Naive thymus-derived CD4-positive, alpha-beta T cell (primary cell): ENCODE results near the gene SLC25A45. TPM values are rescaled to one million over a fixed set of nuclear protein-coding genes. Genes with fewer than 3 reads are reported as not detected.

Source experiments
- ATAC-seq: fragments of 150-1000 bp; cut with Tn5 transposase; 2 replicates; pipeline ENCODE4 v1.10.0; 2021; ENCODE audit warnings: mild to moderate bottlenecking, moderate library complexity
- CTCF ChIA-PET: fragments of 350-600 bp; sonication (Branson Sonifier 250); formaldehyde crosslinking; loops from one replicate; lab custom pipeline; 2021; ENCODE audit warnings: antibody characterized with exemption; lab: Charles Lee
- POLR2A ChIA-PET: fragments of 350-600 bp; sonication (Branson Sonifier 250); formaldehyde crosslinking; loops from one replicate; lab custom pipeline; 2021; ENCODE audit warnings: antibody characterized with exemption, inconsistent platforms; lab: Charles Lee
- DNase-seq, 9 donors: peaks; one replicate each; pipeline versions ENCODE4 v3.0.0 to v3.0.0-alpha.2; 2020 to 2022; ENCODE audit warnings: mixed read lengths in 1 of 9
- H3K27ac ChIP-seq: one replicate; pipeline ENCODE4 v1.7.0; 2013; ENCODE audit warnings: mild to moderate bottlenecking, low read depth, low read length, moderate library complexity
- H3K27me3 ChIP-seq, 2 donors: one replicate each; pipeline ENCODE4 v1.7.0; 2013; ENCODE audit warnings: low read length in 2 of 2, mild to moderate bottlenecking in 2 of 2, moderate library complexity in 2 of 2; ENCODE audit not compliant: control insufficient read depth in 2 of 2, insufficient read depth in 2 of 2
- H3K36me3 ChIP-seq, 3 experiments: 1 replicate in 2 of 3; 2 replicates in 1 of 3; pipeline ENCODE4 v1.7.0; 2013; ENCODE audit warnings: low read length in 3 of 3, mild to moderate bottlenecking in 3 of 3, moderate library complexity in 1 of 3; ENCODE audit not compliant: insufficient read depth in 3 of 3, control insufficient read depth in 2 of 3
- H3K4me1 ChIP-seq, 2 donors: one replicate each; pipeline ENCODE4 v1.7.0; 2013; ENCODE audit warnings: low read length in 2 of 2, mild to moderate bottlenecking in 2 of 2, moderate library complexity in 1 of 2; ENCODE audit not compliant: control insufficient read depth in 2 of 2, insufficient read depth in 2 of 2
- H3K4me3 ChIP-seq: 2 replicates; pipeline ENCODE4 v1.7.0; 2013; ENCODE audit warnings: mild to moderate bottlenecking, low read length
- H3K9me3 ChIP-seq, 3 experiments: 1 replicate in 2 of 3; 2 replicates in 1 of 3; pipeline ENCODE4 v1.7.0; 2013; ENCODE audit warnings: low read length in 3 of 3; ENCODE audit not compliant: control insufficient read depth in 2 of 3
- H3K27ac Mint-ChIP-seq, 9 donors: one replicate each; pipeline ENCODE4 v1.8.0; 2020 to 2022; ENCODE audit warnings: mixed read lengths in 9 of 9, mild to moderate bottlenecking in 8 of 9, moderate library complexity in 5 of 9, inconsistent platforms in 2 of 9
- H3K27me3 Mint-ChIP-seq, 5 donors: one replicate each; pipeline ENCODE4 v1.8.0; 2021 to 2022; ENCODE audit warnings: mixed read lengths in 5 of 5, mild to moderate bottlenecking in 1 of 5
- H3K36me3 Mint-ChIP-seq, 5 donors: one replicate each; pipeline ENCODE4 v1.8.0; 2020 to 2022; ENCODE audit warnings: mixed read lengths in 5 of 5, mild to moderate bottlenecking in 3 of 5, inconsistent platforms in 1 of 5
- H3K4me1 Mint-ChIP-seq, 7 donors: one replicate each; pipeline ENCODE4 v1.8.0; 2020 to 2022; ENCODE audit warnings: mixed read lengths in 7 of 7, mild to moderate bottlenecking in 3 of 7, inconsistent platforms in 1 of 7
- H3K4me3 Mint-ChIP-seq, 10 donors: one replicate each; pipeline ENCODE4 v1.8.0; 2020 to 2022; ENCODE audit warnings: mild to moderate bottlenecking in 10 of 10, mixed read lengths in 10 of 10, moderate library complexity in 6 of 10, inconsistent platforms in 2 of 10
- H3K9me3 Mint-ChIP-seq, 11 donors: one replicate each; pipeline ENCODE4 v1.8.0; 2020 to 2022; ENCODE audit warnings: mixed read lengths in 11 of 11, mild to moderate bottlenecking in 4 of 11, inconsistent platforms in 1 of 11, moderate library complexity in 1 of 11
- intact Hi-C, 2 donors: fragments of 100-400 bp; cut with micrococcal nuclease; formaldehyde crosslinking; loops; one replicate each; pipeline ENCODE4 v1.15.1; 2023
- polyA plus RNA-seq, 2 donors: library from polyadenylated mRNA; unstranded; fragments of 300-500 nt; fragmentation: Illumina TruSeq; gene quantifications; one replicate each; pipeline ENCODE4 v1.2.3, GENCODE V29; 2021
- total RNA-seq, 6 experiments: library from RNA in 5 of 6; stranded (reverse) in 5 of 6; gene quantifications; 1 replicate in 5 of 6; 2 replicates in 1 of 6; pipeline ENCODE4 v1.2.3 and lab custom pipeline; 2021 to 2026

The SLC25A45 gene
- total and polyA plus RNA-seq, 7 experiments from 2014 or later, result 12.3 to 90.6 (median 24.8) TPM

DNA sequence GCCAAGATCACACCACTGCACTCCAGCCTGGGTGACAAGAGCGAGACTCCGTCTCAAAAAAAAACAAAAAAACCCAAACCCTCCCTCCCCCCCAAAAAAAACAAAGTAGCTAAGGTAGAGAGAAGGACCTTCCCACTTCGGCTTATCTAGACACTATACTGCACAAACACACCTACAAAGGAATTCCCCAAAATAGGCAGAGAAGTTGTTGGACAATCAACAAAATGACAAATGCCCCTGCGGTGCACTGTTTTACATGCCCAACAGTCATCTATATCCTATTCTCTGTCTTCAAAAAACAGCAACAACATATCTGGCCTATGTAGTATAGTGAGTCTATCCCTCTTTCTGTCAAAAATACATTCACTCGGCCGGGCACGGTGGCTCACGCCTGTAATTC is 55.4 kb downstream of the SLC25A45 start:
- no peaks in the 10 kb centered on the region for H3K9me3 Mint-ChIP-seq
- H3K4me3 Mint-ChIP-seq, result no peak overlapping the region
- Histone ChIP-seq H3K9me3 (no peaks in the 10 kb centered on the region), H3K36me3 (no peaks in the 10 kb centered on the region), H3K27ac (no peak overlapping the region), H3K4me3 (no peak overlapping the region), H3K4me1 (peaks cover 0 to 6% of the 10 kb centered on the region in 2 donors), H3K27me3 (no peaks in the 10 kb centered on the region)
- DNase-seq (no peak), ATAC-seq (no peak)
- H3K36me3 Mint-ChIP-seq, result no peaks in the 10 kb centered on the region
- intact Hi-C loops, result no loop called here
- POLR2A ChIA-PET, result interaction anchor here (1.2 kb wide), 1 partner anchor 11 kb away, joined by 4 read pairs; no protein-coding TSS in a partner anchor
- peaks cover 0 to 10% (median 7%) of the 10 kb centered on the region in 7 donors for H3K4me1 Mint-ChIP-seq
- H3K27ac Mint-ChIP-seq, result no peak overlapping the region
- peaks cover 0 to 5% (median 2%) of the 10 kb centered on the region in 5 donors for H3K27me3 Mint-ChIP-seq
- CTCF ChIA-PET, result interaction anchor here (1.2 to 6.4 kb wide), 2 partner anchors 11 to 101 kb away, joined by 3 to 44 read pairs; partner anchors contain the start of gene CDC42EP2

DNA sequence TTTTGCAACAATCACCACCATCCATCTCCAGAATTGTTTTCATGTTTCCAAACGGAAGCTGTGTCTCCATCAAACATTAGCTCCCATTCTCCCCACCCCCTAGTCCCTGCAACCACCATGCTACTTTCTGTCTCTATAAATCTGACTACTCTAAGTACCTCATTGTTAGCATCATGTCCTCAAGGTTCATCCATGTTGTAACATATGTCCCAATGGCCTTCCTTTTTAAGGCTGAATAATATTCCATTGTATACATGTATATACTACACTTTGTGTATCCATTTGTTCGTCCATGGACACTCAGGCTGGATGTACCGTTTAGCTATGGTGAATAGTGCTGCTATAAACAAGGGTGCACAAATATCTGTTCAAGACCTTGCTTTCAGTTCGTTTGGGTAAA is 57.0 kb downstream of the SLC25A45 start:
- no peak overlapping the region for H3K27ac ChIP-seq
- ChIA-PET POLR2A (interaction anchor here (1.0 to 1.2 kb wide), 2 partner anchors 8 to 64 kb away, joined by 3 read pairs; partner anchors contain the start of genes DPF2 and POLA2), CTCF (interaction anchor here (0.6 to 6.4 kb wide), 3 partner anchors 10 to 150 kb away, joined by 3 to 44 read pairs (median 6); partner anchors contain the start of gene CDC42EP2)
- Mint-ChIP-seq H3K4me3 (no peak overlapping the region), H3K27me3 (peaks cover 0 to 5% (median 2%) of the 10 kb centered on the region in 5 donors), H3K4me1 (peaks cover 0 to 10% (median 7%) of the 10 kb centered on the region in 7 donors), H3K27ac (no peak overlapping the region), H3K36me3 (no peaks in the 10 kb centered on the region), H3K9me3 (no peaks in the 10 kb centered on the region)
- DNase-seq, result no peak
- no peaks in the 10 kb centered on the region for H3K27me3 ChIP-seq
- H3K36me3 ChIP-seq, result no peaks in the 10 kb centered on the region
- no peaks in the 10 kb centered on the region for H3K9me3 ChIP-seq
- no peak for ATAC-seq
- peaks cover 0 to 6% of the 10 kb centered on the region in 2 donors for H3K4me1 ChIP-seq
- no peak overlapping the region for H3K4me3 ChIP-seq
- intact Hi-C loops, result no loop called here

Other genes starting within 250 kb of the SLC25A45 start
- 10 to 100 TPM; 61.0 to 84.6 (median 67.9) TPM for gene SYVN1, start 248.1 kb downstream of the SLC25A45 start, total RNA-seq
- 10 to 100 TPM in 1 of 2 donors, 1 to 10 TPM in 1; 8.6 to 15.0 TPM for gene SYVN1, start 248.1 kb downstream of the SLC25A45 start, polyA plus RNA-seq
- not detected for gene SPDYC, start 212.4 kb downstream of the SLC25A45 start, total RNA-seq
- gene SPDYC, start 212.4 kb downstream of the SLC25A45 start, polyA plus RNA-seq, result not detected
- 100 to 1,000 TPM in 3 of 5 experiments, 10 to 100 TPM in 2; 93.6 to 195 (median 130) TPM for gene CAPN1, start 200.7 kb downstream of the SLC25A45 start, total RNA-seq
- 10 to 100 TPM; 73.1 to 78.8 TPM for gene CAPN1, start 200.7 kb downstream of the SLC25A45 start, polyA plus RNA-seq
- gene POLA2, start 120.7 kb downstream of the SLC25A45 start, total RNA-seq, result 10 to 100 TPM; 13.4 to 51.6 (median 27.8) TPM
- gene POLA2, start 120.7 kb downstream of the SLC25A45 start, polyA plus RNA-seq, result 10 to 100 TPM in 1 of 2 donors, 1 to 10 TPM in 1; 9.0 to 12.9 TPM
- gene CDC42EP2, start 67.8 kb downstream of the SLC25A45 start, total RNA-seq, result 1 to 10 TPM in 2 of 5 experiments, under 1 TPM in 3; 0.58 to 1.8 (median 0.89) TPM
- not detected for gene CDC42EP2, start 67.8 kb downstream of the SLC25A45 start, polyA plus RNA-seq
- gene DPF2, start 48.8 kb downstream of the SLC25A45 start, total RNA-seq, result 10 to 100 TPM; 45.3 to 99.3 (median 88.1) TPM
- gene DPF2, start 48.8 kb downstream of the SLC25A45 start, polyA plus RNA-seq, result 10 to 100 TPM; 52.4 to 70.6 TPM
- 1 to 10 TPM in 4 of 5 experiments, under 1 TPM in 1; 0.39 to 2.0 (median 1.6) TPM for gene TIGD3, start 27.9 kb downstream of the SLC25A45 start, total RNA-seq
- gene TIGD3, start 27.9 kb downstream of the SLC25A45 start, polyA plus RNA-seq, result under 1 TPM; 0.45 to 0.75 TPM
- 10 to 100 TPM; 28.9 to 66.8 (median 44.7) TPM for gene FRMD8, start 4.0 kb upstream of the SLC25A45 start, total RNA-seq
- gene FRMD8, start 4.0 kb upstream of the SLC25A45 start, polyA plus RNA-seq, result 10 to 100 TPM; 39.3 to 55.8 TPM
- 1,000 to 10,000 TPM in 1 of 5 experiments, 100 to 1,000 TPM in 4; 358 to 1,454 (median 414) TPM for gene NEAT1, start 40.2 kb upstream of the SLC25A45 start, total RNA-seq
- 1 to 10 TPM; 2.5 to 2.6 TPM for gene NEAT1, start 40.2 kb upstream of the SLC25A45 start, polyA plus RNA-seq
- gene MALAT1, start 116.4 kb upstream of the SLC25A45 start, total RNA-seq, result over 10,000 TPM in 4 of 5 experiments, 1,000 to 10,000 TPM in 1; 8,375 to 32,234 (median 31,408) TPM
- gene MALAT1, start 116.4 kb upstream of the SLC25A45 start, polyA plus RNA-seq, result 1,000 to 10,000 TPM in 1 of 2 donors, 100 to 1,000 TPM in 1; 734 to 5,106 TPM
- gene SCYL1, start 142.4 kb upstream of the SLC25A45 start, total RNA-seq, result 10 to 100 TPM; 63.2 to 79.8 (median 70.4) TPM
- gene SCYL1, start 142.4 kb upstream of the SLC25A45 start, polyA plus RNA-seq, result 10 to 100 TPM; 27.0 to 69.1 TPM
- gene LTBP3, start 175.7 kb upstream of the SLC25A45 start, total RNA-seq, result 100 to 1,000 TPM in 4 of 5 experiments, 10 to 100 TPM in 1; 91.4 to 288 (median 280) TPM
- 10 to 100 TPM; 18.7 to 41.2 TPM for gene LTBP3, start 175.7 kb upstream of the SLC25A45 start, polyA plus RNA-seq
- 10 to 100 TPM; 29.1 to 40.9 (median 32.9) TPM for gene ZNRD2, start 187.8 kb upstream of the SLC25A45 start, total RNA-seq
- gene ZNRD2, start 187.8 kb upstream of the SLC25A45 start, polyA plus RNA-seq, result 10 to 100 TPM; 82.6 to 86.0 TPM
- gene FAM89B, start 189.9 kb upstream of the SLC25A45 start, total RNA-seq, result 10 to 100 TPM; 33.0 to 59.7 (median 45.3) TPM
- gene FAM89B, start 189.9 kb upstream of the SLC25A45 start, polyA plus RNA-seq, result 100 to 1,000 TPM in 1 of 2 donors, 10 to 100 TPM in 1; 87.7 to 115 TPM
- 100 to 1,000 TPM; 108 to 207 (median 128) TPM for gene EHBP1L1, start 193.4 kb upstream of the SLC25A45 start, total RNA-seq
- 10 to 100 TPM; 12.3 to 14.2 TPM for gene EHBP1L1, start 193.4 kb upstream of the SLC25A45 start, polyA plus RNA-seq
- 1 to 10 TPM; 2.1 to 9.2 (median 4.8) TPM for gene KCNK7, start 213.2 kb upstream of the SLC25A45 start, total RNA-seq
- under 1 TPM in 1 of 2 donors, not detected in 1; 0.25 TPM for gene KCNK7, start 213.2 kb upstream of the SLC25A45 start, polyA plus RNA-seq
- 10 to 100 TPM; 63.3 to 91.1 (median 88.2) TPM for gene MAP3K11, start 231.6 kb upstream of the SLC25A45 start, total RNA-seq
- gene MAP3K11, start 231.6 kb upstream of the SLC25A45 start, polyA plus RNA-seq, result 10 to 100 TPM; 12.1 to 21.6 TPM
- 10 to 100 TPM; 50.4 to 64.9 (median 56.6) TPM for gene PCNX3, start 233.1 kb upstream of the SLC25A45 start, total RNA-seq
- gene PCNX3, start 233.1 kb upstream of the SLC25A45 start, polyA plus RNA-seq, result 1 to 10 TPM; 2.2 to 7.9 TPM